ENCODE measurements around the gene CPN2. TPM values are rescaled to one million over a fixed set of nuclear protein-coding genes. Genes with fewer than 3 reads are reported as not detected.

CPN2 gene
- total and polyA plus RNA-seq, 2 of the 13 experiments (the other 11 are each of a cell fraction or from before 2014, with no cell fraction given): 26.7 to 27.7 TPM

GRCh38 chr3:194323785-194324735 is 27.1 kb downstream of the CPN2 start (continued):
- TF ChIP-seq ZNF619 (CRISPR knock-in tag; IDR thresholded peaks at IDR 0.05) (no peak), HOXD1 (CRISPR knock-in tag; IDR thresholded peaks at IDR 0.05) (no peak), ZBTB21 (CRISPR knock-in tag; IDR thresholded peaks at IDR 0.05) (no peak), SNRNP70 (IDR thresholded peaks at IDR 0.05; ENCODE audit: low read depth, low read length) (no peak), ZBTB34 (CRISPR knock-in tag; IDR thresholded peaks at IDR 0.05) (no peak), ZNF776 (CRISPR knock-in tag; IDR thresholded peaks at IDR 0.05) (no peak), RCOR2 (CRISPR knock-in tag; IDR thresholded peaks at IDR 0.05) (no peak), ZNF224 (CRISPR knock-in tag; IDR thresholded peaks at IDR 0.05) (no peak), ATF5 (CRISPR knock-in tag; IDR thresholded peaks at IDR 0.05; ENCODE audit: low read depth) (no peak), GABPA (IDR thresholded peaks at IDR 0.05; ENCODE audit: low read depth, low read length) (no peak), GABPA (CRISPR knock-in tag; IDR thresholded peaks at IDR 0.05; ENCODE audit: low read depth) (no peak), ZNF446 (CRISPR knock-in tag; IDR thresholded peaks at IDR 0.05) (no peak), FLYWCH1 (CRISPR knock-in tag; IDR thresholded peaks at IDR 0.05) (no peak), FOXK1 (CRISPR knock-in tag; IDR thresholded peaks at IDR 0.05; ENCODE audit: borderline replicate concordance, low read depth) (no peak), FIP1L1 (IDR thresholded peaks at IDR 0.05; ENCODE audit: borderline replicate concordance, insufficient read depth, low read depth, low read length) (no peak), SP140L (CRISPR knock-in tag; IDR thresholded peaks at IDR 0.05; ENCODE audit: borderline replicate concordance) (no peak), CHCHD3 (CRISPR knock-in tag; IDR thresholded peaks at IDR 0.05) (no peak), HMGXB4 (CRISPR knock-in tag; IDR thresholded peaks at IDR 0.05; ENCODE audit: borderline replicate concordance in 1 of 2, low read depth in 1 of 2) (no peak), ZNF510 (CRISPR knock-in tag; IDR thresholded peaks at IDR 0.05; ENCODE audit: low read depth) (no peak), ZNF883 (CRISPR knock-in tag; IDR thresholded peaks at IDR 0.05; ENCODE audit: not compliant biosample characterization) (peak; percentile 28), NCOR1 (IDR thresholded peaks at IDR 0.05; ENCODE audit: borderline replicate concordance, low read length) (no peak), ZNF629 (CRISPR knock-in tag; conservative IDR thresholded peaks at IDR 0.05) (no peak), ZNF550 (CRISPR knock-in tag; IDR thresholded peaks at IDR 0.05; ENCODE audit: borderline replicate concordance) (no peak), ETV6 (CRISPR knock-in tag; conservative IDR thresholded peaks at IDR 0.05) (no peak), ZNF740 (CRISPR knock-in tag; IDR thresholded peaks at IDR 0.05) (no peak), ZNF577 (CRISPR knock-in tag; IDR thresholded peaks at IDR 0.05; ENCODE audit: borderline replicate concordance, low read depth) (no peak), ZNF749 (CRISPR knock-in tag; IDR thresholded peaks at IDR 0.05; ENCODE audit: borderline replicate concordance) (no peak)
